ENCODE measurements around the gene SOX11.

SOX11 gene

DNA sequence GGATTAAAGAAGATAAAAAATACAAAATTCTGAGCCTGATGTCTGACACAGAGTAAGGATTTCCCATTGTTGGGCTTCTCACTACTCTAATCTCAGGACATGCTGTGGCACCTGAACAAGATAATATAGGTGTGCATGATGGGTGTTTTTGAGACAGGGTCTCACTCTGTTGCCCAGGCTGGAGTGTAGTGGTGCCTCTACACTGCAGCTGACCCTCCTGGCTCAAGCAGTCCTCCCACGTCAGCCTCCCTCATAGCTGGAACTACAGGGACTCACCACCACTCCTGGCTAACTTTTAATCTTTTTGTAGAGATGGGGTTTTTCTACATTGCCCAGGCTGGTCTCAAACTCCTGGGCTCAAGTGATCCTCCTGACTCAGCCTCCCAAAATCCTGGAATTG lies 32.9 kb downstream of the SOX11 start:
- FAIRE-seq, result no peak

DNA sequence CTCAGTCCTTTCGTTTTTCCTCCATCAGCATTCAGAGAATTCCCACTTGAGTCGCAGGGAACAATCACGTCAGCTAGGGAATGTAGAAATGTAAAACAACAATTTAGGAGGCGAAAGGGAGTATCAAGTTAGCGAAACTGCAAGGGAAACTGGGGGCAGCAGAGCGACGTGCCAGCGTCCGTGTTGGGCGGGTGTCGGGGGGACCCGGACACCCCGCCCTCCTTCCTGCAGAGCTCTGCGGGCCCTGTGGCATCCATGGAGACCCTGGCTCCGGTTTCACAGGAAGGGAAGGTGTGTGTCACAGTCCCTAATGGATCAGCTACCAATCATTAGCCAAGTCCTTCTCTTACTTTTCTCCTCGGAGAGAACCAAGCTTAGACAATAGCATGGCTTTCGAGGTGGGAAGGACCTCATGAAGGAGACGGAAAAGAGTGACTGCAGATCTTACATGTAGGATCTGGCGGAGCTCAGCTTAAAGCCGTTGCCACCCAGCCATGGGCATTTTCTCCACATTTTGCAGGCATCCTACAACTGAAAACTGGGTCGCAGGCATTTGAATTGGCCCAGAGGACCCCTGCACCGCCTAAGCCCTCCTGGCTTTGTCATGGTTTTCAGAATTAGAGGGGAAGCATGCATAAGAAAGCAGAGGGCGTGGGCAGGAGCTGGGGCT lies 33.7 kb downstream of the SOX11 start:
- FAIRE-seq, result no peak

DNA sequence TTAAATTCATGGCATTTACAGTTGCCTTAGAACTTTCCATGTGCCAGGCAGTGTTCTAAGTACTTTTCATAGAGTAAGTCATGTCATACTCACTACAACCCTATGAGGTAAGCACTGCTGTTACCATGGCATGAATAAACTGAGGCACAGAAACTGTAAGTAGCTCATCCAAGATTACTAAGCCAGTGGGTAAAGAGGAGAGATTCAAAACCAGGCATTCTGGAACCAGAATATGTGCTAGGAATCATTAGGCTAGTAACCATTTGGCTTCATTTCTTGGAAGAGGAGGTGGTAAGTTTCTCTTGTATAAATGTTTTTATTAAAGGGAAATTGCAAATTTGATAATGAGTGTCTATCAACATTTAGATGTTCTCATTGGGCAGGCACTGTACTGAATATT lies 35.1 kb downstream of the SOX11 start:
- FAIRE-seq, result no peak

DNA sequence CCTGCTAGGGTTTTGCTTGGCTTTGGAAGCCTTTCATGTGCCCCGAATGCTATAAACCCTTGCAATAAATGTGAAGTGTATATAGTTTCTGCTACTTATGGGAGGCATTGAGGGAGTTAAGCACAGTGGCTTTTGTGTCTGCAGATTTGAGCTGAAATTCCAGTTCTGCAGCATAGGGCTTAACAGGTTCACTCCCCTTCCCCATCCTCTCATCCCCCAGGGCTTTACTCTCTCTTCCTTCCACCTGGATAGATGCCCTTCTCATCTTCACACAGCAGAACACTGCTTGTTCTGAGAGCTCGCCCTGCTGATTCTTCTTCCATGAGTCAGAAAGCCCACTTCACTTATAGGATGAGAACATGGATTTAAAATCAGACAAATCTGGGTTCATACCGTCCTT lies 37.2 kb downstream of the SOX11 start:
- no peak for FAIRE-seq

DNA sequence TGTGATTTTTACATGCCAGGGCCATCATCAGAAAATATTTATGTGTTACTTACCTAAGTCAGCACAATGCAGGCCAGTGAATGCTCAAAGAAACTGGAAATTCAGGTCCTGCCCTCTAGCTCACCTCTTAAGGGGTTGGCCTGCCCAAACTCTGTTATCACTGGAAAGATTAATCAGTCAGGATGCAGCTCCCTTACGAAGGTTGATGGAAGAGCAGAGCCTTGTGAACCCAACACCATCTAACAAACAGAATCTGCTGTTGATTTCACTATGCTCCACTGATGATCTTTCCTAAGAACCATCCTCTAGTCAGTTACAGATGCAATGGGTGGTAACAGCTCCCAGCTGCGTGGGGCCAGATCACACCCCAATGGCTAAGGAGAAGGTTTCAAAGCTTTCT lies 38.2 kb downstream of the SOX11 start:
- no peak for FAIRE-seq

DNA sequence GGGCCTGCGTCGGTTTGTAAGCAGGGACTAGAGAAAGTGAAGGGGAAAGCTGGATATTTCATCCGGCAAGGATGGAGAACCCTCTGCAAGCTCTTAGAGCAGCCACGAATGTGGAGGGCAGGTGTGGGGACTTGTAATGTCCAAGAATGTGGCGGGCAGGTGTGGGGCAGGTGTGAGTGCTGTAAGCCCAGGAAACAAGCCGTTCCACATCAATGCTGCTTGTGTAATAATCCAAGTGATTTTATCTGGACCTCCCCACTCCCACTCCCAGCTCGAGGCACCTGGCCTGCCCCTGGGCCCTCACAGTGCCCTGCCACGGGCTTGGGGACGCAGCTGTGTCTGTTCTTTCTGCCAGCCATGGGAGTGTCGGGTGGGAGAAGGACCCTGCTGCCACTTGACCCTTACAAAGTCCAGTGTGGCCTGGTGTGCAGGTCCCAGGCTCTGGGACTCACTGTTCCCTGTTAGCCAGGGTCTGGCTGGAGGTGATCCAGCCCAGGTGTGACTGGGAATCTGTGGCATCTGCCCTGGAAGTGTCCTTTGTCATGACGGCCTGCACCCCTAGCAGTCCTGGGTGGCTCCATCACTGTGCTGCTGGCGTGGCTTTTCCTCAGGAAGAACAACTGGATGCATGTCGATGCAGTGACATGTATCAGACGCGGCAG lies 42.8 kb downstream of the SOX11 start:
- no peak for FAIRE-seq

DNA sequence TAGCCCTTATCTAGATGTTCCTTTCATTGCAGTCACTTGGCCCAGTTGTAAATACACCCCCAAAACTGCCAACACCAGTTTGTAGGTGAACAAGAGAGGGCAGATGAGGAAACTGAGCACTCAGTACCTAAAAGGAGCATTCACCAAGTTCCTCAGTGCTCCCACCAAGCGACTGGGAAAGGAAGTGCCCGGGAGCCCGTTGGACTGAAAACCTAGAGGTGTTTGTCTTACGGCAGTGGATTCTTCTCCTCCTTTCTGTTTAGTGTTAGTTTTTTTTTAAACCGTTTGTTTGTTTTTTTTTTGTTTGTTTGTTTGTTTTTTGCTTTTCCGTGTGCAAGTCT lies 43.3 kb downstream of the SOX11 start:
- no peak for FAIRE-seq

DNA sequence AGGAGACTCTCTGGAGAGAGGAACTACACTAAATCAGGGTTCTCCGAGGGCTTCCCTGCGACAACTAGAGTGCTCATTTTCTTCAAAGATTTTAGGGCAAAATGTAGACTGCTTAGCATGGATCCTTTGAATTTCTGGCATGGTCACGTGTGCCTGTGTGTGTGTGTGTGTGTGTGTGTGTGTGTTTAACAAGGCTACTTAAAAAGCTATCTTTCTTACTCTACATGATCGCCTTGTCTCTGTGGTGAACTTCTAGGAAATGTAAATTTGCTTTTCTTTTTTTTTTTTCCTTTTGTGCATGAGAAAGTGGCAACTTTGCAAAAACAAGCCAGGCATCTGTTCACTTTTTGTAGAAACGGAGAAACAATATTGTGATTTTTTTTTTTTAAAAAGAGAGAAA lies 43.9 kb downstream of the SOX11 start:
- FAIRE-seq, result no peak

DNA sequence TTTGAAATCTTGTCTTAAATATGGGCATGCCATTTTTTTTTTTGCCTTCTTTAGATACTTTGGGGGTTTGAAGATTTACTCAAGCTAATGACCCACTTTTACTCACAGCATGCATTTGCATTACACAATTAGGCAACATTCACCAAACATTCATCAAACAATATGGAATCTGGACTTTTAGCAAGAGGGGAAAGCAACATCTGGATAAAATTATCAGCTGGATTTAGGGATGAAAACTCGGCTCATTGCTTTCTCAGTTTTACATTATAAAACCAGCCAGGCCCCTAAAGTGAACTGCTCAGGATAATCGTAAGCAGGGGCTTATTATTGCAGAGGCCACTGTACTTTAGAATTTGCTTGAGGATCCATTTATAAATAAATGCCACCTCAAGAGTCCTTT lies 44.7 kb downstream of the SOX11 start:
- no peak for FAIRE-seq

DNA sequence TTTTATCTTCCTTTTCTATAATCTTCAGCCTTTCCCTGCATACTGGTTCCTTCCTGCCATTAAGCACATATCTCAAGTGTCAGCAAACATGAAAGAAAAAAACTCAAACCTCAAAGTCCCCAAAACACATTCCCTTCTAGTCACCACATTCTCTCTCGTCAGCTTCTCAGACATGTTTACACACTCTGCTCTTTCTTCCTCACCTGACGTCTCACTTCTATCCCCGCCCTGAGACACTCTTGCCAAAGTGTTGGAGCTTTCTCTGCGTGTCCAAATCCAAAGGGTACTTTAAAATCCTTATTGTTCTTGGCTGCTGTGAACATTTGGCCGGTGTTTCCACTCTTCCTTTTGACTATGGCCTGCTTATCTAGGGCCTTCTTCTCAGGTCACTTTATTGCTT lies 47.9 kb downstream of the SOX11 start:
- no peak for FAIRE-seq

DNA sequence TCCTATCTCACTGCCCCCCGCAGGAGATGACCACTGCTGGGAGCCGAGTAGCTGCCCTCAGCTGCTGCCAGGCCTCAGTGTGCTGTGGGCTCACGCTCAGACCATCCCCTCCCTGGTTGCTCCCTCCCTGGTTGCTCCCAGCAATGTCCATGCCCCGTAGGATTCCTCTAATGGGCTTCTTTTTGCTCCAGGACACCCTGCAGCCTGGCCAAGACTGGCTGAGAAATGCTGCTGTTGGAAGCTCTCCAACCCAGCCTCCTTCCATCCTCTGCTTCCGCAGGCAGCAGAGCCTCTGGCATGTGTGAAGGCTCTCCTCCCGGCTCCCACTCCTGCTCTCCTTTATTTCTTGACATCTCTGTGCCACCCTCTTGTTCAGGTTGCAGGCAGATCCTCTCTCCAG lies 48.6 kb downstream of the SOX11 start:
- FAIRE-seq, result no peak

DNA sequence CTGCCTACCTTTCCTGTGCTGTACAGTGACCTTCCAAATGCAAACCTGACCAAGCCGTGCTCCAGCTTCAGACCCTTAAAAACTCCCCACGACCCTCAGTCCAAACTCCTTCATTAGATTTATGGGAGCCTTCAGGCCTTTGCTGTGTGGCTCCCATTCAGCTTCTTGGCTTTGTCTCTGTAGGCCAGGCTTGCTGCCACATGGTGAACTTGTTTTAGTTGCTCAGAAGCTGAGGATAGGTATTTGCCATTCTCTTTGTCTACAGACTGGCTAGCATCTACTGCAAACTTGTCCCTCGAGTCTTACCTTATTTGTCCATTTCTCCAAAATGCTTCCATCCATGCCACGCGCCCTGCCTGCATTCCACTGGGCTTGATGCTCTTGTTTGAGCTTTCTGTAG lies 49.1 kb downstream of the SOX11 start:
- FAIRE-seq, result no peak

DNA sequence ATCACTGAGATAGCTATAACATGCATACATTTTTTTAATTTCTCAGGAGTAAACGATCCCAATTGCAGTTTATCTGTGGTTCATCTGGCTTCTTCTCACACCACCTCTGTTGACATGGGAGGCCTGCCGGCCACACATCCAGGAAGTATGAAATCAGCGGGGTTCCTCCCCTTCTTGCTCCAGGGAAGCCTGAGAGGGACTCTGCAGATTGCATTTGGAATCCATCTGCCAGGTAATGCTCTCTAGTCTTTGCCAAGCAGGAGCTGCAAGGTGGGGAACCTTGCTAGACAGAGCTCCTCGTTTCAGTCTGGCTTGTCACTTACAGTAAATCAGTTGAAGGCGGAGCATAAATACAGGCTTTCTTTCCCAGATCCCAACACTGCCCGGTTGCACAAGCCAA lies 49.9 kb downstream of the SOX11 start:
- no peak for FAIRE-seq

DNA sequence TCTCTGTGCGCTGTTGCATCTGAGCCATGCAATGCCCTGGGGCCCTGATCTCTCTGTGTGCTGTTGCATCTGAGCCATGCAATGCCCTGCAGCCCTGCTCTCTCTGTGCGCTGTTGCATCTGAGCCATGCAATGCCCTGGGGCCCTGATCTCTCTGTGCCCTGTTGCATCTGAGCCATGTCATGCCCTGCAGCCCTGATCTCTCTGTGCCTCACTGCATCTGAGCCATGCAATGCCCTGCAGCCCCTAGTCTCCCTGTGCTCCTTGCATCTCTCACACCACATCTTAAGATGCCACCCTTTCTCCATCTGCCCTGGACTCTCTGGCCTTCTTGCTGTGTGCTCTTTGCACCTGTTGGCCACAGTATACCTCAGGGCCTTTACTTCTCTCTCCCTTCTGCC lies 56.2 kb downstream of the SOX11 start:
- no peak for FAIRE-seq

DNA sequence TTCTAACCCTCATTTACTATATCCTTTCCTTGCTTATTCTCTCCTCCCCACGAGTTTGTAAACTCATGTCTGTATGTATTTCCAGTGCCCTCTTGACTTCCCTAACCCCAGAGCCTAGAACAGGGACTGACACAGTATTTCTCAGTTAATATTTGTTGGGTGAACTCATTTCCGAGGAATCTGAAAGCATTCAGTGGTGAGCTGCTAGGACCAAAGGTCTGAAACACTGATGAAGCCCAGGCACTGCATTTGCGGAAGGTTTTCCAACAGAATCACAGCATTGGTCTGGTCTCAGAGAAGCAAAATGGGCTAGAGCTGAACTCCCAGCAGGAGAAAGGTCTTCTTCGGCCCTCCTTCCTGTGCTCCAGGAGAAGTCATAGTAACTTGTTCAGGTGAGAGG lies 56.8 kb downstream of the SOX11 start:
- no peak for FAIRE-seq

DNA sequence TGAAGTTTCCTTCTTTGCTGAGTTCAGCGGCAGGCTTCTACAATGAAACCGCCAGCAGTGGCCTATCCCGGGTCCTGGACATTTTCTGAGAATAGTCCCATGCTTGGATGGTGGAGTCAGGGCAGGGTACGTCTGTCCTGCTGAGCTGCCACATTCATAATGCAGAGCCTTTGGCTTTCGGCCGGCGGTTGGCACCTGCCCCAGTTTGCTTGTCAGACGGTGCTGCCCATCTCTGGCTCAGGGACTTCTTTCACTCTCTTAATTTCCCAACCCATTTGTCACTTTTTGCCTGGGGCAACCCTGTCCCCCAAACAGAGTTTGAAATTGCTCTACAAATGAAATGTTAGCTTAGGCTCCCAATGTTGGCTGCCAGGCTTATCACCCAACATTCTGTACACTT lies 57.2 kb downstream of the SOX11 start:
- FAIRE-seq, result no peak

All from G401.6 (cell line).